GM21717 (cell line): ENCODE measurements around the gene ATF6.
"Not testable (repeated sequence)": the region's sequence is repeated elsewhere in the genome, so short reads cannot be mapped to it uniquely, and the experiment has no call there.

Source experiments
- ATAC-seq: cut with Tn5 transposase; IDR thresholded peaks from one replicate; pipeline ENCODE4 v1.9.1; 2021; ENCODE audit warnings: mild to moderate bottlenecking, moderate library complexity; ENCODE audit not compliant: unreplicated experiment

Gene ATF6

DNA sequence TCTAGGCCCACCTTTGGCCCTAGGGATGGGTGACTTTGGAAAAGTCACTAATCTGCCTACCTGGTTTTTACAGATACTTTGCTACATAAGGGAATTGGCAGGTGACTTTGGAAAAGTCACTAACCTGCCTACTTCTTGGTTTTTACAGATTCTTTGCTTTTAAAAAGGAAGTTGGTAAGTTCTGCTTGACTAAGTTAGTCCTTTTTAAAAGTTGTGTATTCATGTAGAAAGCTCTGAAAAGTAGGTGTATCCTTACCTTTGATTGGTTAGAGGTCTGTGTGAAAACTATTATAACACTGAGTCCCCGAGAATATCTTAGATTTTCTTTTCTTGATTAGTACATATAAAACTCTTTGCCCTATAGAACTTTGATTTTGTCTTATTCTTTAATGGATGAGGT lies 12.4 kb downstream of the ATF6 start:
- no peak for ATAC-seq

GRCh38 chr1:161779393-161779792 lies 13.3 kb downstream of the ATF6 start:
- no peak for ATAC-seq

DNA sequence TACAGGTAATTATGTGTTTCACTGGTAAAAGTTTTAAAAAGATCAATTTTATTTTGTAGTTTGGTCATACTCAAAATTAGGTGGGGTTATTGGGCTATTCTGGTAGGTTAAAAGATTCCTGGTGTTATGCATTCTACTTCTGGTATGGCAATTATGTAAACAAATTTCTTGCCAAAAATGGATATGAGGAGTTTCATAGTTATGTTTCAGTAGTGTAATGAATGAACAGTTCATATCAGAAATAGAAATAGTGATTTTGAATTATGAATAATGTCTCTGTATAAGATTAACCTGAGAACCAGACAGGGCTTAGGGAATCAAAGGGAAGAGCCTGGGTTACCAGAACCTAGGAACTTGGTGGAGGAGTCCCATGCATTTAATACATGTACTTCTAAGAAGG lies 15.9 kb downstream of the ATF6 start:
- peak; percentile 64 for ATAC-seq

DNA sequence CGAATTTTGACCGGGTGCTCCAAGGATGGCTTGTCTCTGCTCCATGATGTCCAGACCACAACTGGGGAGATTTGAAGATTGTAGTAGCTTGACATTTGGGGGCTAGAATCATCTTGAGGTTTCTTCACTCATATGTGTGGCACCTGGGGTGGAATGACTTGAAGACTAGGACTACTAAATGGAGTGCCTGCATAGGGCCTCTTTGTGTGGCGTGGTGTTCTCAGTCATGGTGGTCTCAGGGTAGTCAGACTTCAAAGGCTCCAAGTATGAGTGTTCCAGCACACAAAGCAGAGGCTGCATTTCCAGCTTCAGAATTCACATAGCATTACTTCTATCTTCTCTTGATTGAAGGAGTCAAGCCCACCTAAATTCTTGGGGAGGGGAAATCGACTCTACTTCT lies 16.8 kb downstream of the ATF6 start:
- ATAC-seq, result no peak

GRCh38 chr1:161784968-161785367 lies 18.8 kb downstream of the ATF6 start:
- no peak for ATAC-seq

DNA sequence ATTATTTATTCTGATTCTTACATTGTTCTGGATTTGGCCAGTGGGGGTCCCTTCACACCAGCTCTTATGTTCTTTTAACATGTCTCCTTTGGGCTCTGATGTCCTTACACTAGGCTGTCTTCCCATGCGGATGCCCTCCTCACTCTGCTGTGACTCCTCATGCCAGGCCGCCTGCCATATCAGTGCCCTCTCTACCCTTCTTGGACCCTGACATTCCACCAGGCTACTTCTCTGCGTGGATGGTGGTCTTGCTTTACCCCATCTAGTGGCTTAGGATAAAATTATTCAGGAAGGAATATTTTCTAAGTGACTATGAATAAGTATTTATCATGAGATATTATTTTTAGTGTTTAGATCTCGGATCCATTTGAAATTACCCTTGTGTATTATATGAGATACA lies 21.2 kb downstream of the ATF6 start:
- no peak for ATAC-seq

- ATAC-seq, result no peak
Observed at GRCh38 chr1:161790587-161791317, 24.6 kb downstream of the ATF6 start.

- no peak for ATAC-seq
Observed at GRCh38 chr1:161791904-161792655, 26.0 kb downstream of the ATF6 start.

DNA sequence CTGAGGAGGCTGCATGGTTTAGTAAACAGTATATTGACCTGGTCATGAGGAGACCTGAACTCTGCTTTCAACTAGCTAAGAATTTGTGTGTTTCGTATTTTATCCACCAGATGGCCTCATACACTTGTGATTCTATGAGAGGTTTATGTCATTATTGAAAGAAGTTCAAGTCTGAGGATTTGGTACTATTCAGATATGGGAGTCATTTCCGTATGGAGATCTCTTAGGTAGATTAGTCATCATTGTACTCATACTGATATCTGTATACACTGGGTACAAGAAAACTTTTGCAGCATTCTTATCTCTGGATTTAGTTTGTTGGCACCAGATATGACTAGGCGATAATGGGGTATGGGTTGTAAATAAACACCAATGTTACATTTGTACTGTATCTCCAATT lies 26.6 kb downstream of the ATF6 start:
- no peak for ATAC-seq

- ATAC-seq, result no peak
Observed at GRCh38 chr1:161799792-161800191, 33.7 kb downstream of the ATF6 start.

GRCh38 chr1:161801955-161802354 lies 35.8 kb downstream of the ATF6 start:
- no peak for ATAC-seq

- no peak for ATAC-seq
Observed at GRCh38 chr1:161803181-161803580, 37.1 kb downstream of the ATF6 start.

GRCh38 chr1:161805399-161806197 lies 39.5 kb downstream of the ATF6 start:
- ATAC-seq, result no peak

GRCh38 chr1:161809202-161809601 lies 43.1 kb downstream of the ATF6 start:
- ATAC-seq, result not testable (repeated sequence)

GRCh38 chr1:161809656-161810055 lies 43.5 kb downstream of the ATF6 start:
- ATAC-seq, result not testable (repeated sequence)

DNA sequence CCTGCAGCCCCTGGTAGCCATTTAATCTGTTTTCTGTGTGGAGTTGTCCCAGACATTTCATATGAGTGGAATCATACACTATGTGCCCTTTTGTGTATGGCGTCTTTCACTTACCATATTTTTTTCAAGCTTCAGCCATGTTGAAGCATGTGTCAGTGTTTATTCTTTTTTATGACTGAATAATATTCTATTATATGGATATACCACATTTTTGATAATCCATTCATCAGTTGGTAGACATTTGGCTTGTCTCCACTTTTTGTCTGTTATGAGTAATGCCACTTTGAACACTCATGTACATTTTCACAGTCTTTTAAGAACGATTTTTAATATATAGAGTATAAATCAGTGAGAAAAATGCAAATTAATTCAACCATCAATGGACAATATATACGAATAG lies 44.7 kb downstream of the ATF6 start:
- no peak for ATAC-seq

DNA sequence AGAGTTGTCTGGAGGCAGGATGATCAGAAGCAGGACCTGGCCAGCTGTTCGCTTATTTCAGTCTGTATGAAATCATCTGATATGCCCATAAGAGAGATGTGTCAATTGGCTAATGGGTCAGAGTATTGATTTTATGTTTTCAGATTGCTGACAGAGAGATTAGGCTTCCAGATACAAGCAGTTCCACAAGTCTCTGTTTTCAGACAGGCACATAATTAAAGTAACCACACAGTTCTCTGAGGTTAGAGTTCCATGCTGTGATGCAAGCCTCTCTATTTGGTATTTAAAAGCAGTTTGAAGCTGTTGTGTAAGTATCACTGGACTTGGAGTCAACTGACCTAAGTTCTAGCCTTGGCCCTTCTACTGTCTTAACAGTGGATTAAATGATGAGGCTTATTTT lies 50.1 kb downstream of the ATF6 start:
- no peak for ATAC-seq

- no peak for ATAC-seq
Observed at GRCh38 chr1:161817176-161817730, 51.1 kb downstream of the ATF6 start.

GRCh38 chr1:161820914-161821313 lies 54.8 kb downstream of the ATF6 start:
- no peak for ATAC-seq

DNA sequence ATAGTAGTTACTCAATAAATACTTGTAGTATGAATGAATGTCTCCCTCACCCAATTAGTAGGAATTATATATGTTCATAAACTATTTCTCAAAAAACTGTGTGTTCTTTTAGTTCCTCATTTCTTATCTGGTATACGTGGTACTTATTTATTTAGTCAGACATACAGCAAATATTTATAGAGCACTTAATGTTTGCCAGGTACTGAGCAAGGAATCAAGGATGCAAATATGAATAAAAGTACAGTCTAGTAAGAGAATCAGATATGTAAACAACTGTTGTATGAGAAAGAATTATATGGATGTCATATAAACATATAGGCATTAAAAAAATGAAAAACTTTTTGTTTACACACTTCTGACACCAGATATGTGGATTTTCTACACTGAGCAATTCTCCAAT lies 58.5 kb downstream of the ATF6 start:
- no peak for ATAC-seq

DNA sequence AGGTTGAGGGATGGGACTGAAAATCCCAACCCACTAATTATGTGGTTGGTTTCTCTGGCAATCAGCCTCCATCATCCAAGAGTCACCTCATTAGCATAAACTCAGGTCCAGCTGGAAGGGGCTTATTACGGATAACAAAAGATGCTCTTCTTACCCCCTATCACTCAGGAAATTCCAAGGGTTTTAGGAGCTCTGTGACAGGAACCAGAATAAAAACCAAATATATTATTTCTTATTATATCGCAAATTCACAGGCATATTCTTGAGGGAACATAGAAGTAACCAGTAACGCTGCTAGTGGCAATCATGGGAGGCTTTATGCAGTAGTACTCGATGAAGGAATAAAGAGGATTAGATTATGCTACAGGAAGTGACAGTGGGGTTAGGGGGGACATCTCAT lies 59.7 kb downstream of the ATF6 start:
- no peak for ATAC-seq
